Measurements from ENCODE around the gene GNAO1. TPM values are rescaled to one million over a fixed set of nuclear protein-coding genes. Genes with fewer than 3 reads are reported as not detected.

GNAO1 gene
- total RNA-seq, 4 donors from 2014 or later, result 2.7 to 12.9 (median 6.1) TPM

- no peak overlapping the region for H3K4me3 ChIP-seq
- H3K27me3 ChIP-seq, result no peaks in the 10 kb centered on the region
- peak in 1 of 2 donors; percentile 22 for DNase-seq (ENCODE audit: low spot score in 2 of 2)
- no peaks in the 10 kb centered on the region for H3K9me3 ChIP-seq
- H3K36me3 ChIP-seq, result no peaks in the 10 kb centered on the region
- WGBS, 2 donors, result 58 to 80% methylated on average over 2 of the region's 2 CpGs
- no peak for TF ChIP-seq CTCF (IDR thresholded peaks at IDR 0.05)
- TF ChIP-seq POLR2A (IDR thresholded peaks at IDR 0.05), result no peak
- TF ChIP-seq EP300 (IDR thresholded peaks at IDR 0.05), result no peak
- H3K4me1 ChIP-seq, result no peaks in the 10 kb centered on the region
- no peak overlapping the region for H3K27ac ChIP-seq
Measured at GRCh38 chr16:56226187-56226586, 34.9 kb downstream of the GNAO1 start.

- Histone ChIP-seq H3K4me3 (no peak overlapping the region), H3K27ac (no peak overlapping the region), H3K4me1 (no peaks in the 10 kb centered on the region), H3K36me3 (no peaks in the 10 kb centered on the region), H3K9me3 (no peaks in the 10 kb centered on the region), H3K27me3 (no peaks in the 10 kb centered on the region)
- TF ChIP-seq EP300 (IDR thresholded peaks at IDR 0.05), result no peak
- TF ChIP-seq POLR2A (IDR thresholded peaks at IDR 0.05), result no peak
- no peak for TF ChIP-seq CTCF (IDR thresholded peaks at IDR 0.05)
- DNase-seq (ENCODE audit: low spot score in 2 of 2), result no peak
- WGBS, 2 donors, result 77 to 81% methylated on average over 9 of the region's 9 CpGs
Measured at GRCh38 chr16:56226845-56227525, 35.7 kb downstream of the GNAO1 start.

GRCh38 chr16:56227936-56228335, 36.6 kb downstream of the GNAO1 start:
- no peak overlapping the region for H3K4me3 ChIP-seq
- no peaks in the 10 kb centered on the region for H3K4me1 ChIP-seq
- 87 to 97% methylated on average over 6 of the region's 6 CpGs for WGBS, 2 donors
- H3K27me3 ChIP-seq, result no peaks in the 10 kb centered on the region
- no peak for TF ChIP-seq CTCF (IDR thresholded peaks at IDR 0.05)
- TF ChIP-seq POLR2A (IDR thresholded peaks at IDR 0.05), result no peak
- TF ChIP-seq EP300 (IDR thresholded peaks at IDR 0.05), result no peak
- DNase-seq (ENCODE audit: low spot score in 2 of 2), result no peak
- H3K36me3 ChIP-seq, result no peaks in the 10 kb centered on the region
- H3K27ac ChIP-seq, result no peak overlapping the region
- no peaks in the 10 kb centered on the region for H3K9me3 ChIP-seq

GRCh38 chr16:56228476-56228875, 37.2 kb downstream of the GNAO1 start:
- no peaks in the 10 kb centered on the region for H3K36me3 ChIP-seq
- 92 to 94% methylated on average over 4 of the region's 4 CpGs for WGBS, 2 donors
- TF ChIP-seq POLR2A (IDR thresholded peaks at IDR 0.05), result no peak
- H3K4me3 ChIP-seq, result no peak overlapping the region
- no peaks in the 10 kb centered on the region for H3K4me1 ChIP-seq
- no peak for DNase-seq (ENCODE audit: low spot score in 2 of 2)
- H3K9me3 ChIP-seq, result no peaks in the 10 kb centered on the region
- no peak overlapping the region for H3K27ac ChIP-seq
- H3K27me3 ChIP-seq, result no peaks in the 10 kb centered on the region

GRCh38 chr16:56233795-56234566, 42.7 kb downstream of the GNAO1 start:
- Histone ChIP-seq H3K27me3 (no peaks in the 10 kb centered on the region), H3K4me3 (no peak overlapping the region), H3K4me1 (peaks cover 0 to 18% (median 0%) of the 10 kb centered on the region in 4 donors), H3K27ac (no peak overlapping the region), H3K36me3 (no peaks in the 10 kb centered on the region), H3K9me3 (no peaks in the 10 kb centered on the region)
- TF ChIP-seq CTCF (IDR thresholded peaks at IDR 0.05), result no peak
- no peak for TF ChIP-seq POLR2A (IDR thresholded peaks at IDR 0.05)
- TF ChIP-seq EP300 (IDR thresholded peaks at IDR 0.05), result no peak
- 73 to 75% methylated on average over 2 of the region's 2 CpGs for WGBS, 2 donors
- DNase-seq (ENCODE audit: low spot score in 2 of 2), result no peak
